HepG2 (cell line): Measurements from ENCODE around the gene ADCY7.

Experiments
- ESRRA ChIP-seq: sonication (generic); formaldehyde crosslinking; IDR thresholded peaks from 2 replicates; pipeline ENCODE4 v1.5.1; 2020; ENCODE audit warnings: mild to moderate bottlenecking, low read depth, missing genetic modification reagents
- SRF ChIP-seq: IDR thresholded peaks from 2 replicates; pipeline ENCODE4 v1.6.1; 2011; ENCODE audit warnings: mild to moderate bottlenecking, low read depth, low read length, moderate library complexity

- TF ChIP-seq SRF: no peak
- TF ChIP-seq ESRRA: no peak
Measured at GRCh38 chr16:50351952-50352351, 85.6 kb downstream of the ADCY7 start.
